Neural crest cell (in vitro differentiated cells): ENCODE measurements around the gene PTPRM. TPM values are rescaled to one million over a fixed set of nuclear protein-coding genes. Genes with fewer than 3 reads are reported as not detected.

Source experiments
- DNase-seq: peaks from one replicate; pipeline ENCODE4 v3.0.0; 2021; ENCODE audit warnings: low read depth, mixed read lengths, low spot score
- H3K27ac Mint-ChIP-seq: one replicate; pipeline ENCODE4 v1.8.0; 2021; ENCODE audit warnings: mild to moderate bottlenecking, mixed read lengths; ENCODE audit not compliant: unreplicated experiment
- H3K27me3 Mint-ChIP-seq: 2 replicates; pipeline ENCODE4 v1.8.0; 2021; ENCODE audit warnings: low read depth, mild to moderate bottlenecking, mixed read lengths
- H3K36me3 Mint-ChIP-seq: 2 replicates; pipeline ENCODE4 v1.8.0; 2021; ENCODE audit warnings: low read depth, mild to moderate bottlenecking, mixed read lengths
- H3K4me1 Mint-ChIP-seq: 2 replicates; pipeline ENCODE4 v1.8.0; 2021; ENCODE audit warnings: mixed read lengths
- H3K4me3 Mint-ChIP-seq: one replicate; pipeline ENCODE4 v1.8.0; 2021; ENCODE audit warnings: mild to moderate bottlenecking, mixed read lengths
- H3K9me3 Mint-ChIP-seq: 2 replicates; pipeline ENCODE4 v1.8.0; 2021; ENCODE audit warnings: mixed read lengths
- CTCF ChIP-seq: fragments of 200-600 bp; sonication (generic); conservative IDR thresholded peaks from 2 replicates; pipeline ENCODE4 v1.5.0; 2021; ENCODE audit warnings: antibody characterized with exemption, mild to moderate bottlenecking
- total RNA-seq: library from RNA; stranded (reverse); gene quantifications from 2 replicates; pipeline ENCODE4 v1.2.1, GENCODE V29; 2021

Gene PTPRM
- total RNA-seq, 1 donor from 2014 or later: 7.7 TPM

- Mint-ChIP-seq H3K27ac (no peak overlapping the region), H3K4me3 (no peak overlapping the region), H3K4me1 (no peaks in the 10 kb centered on the region), H3K36me3 (no peaks in the 10 kb centered on the region), H3K9me3 (no peaks in the 10 kb centered on the region), H3K27me3 (no peaks in the 10 kb centered on the region)
- DNase-seq: no peak
- no peak for TF ChIP-seq CTCF
Measured at GRCh38 chr18:8279346-8279745, 712.2 kb downstream of the PTPRM start.

GRCh38 chr18:8279781-8280330 is 712.7 kb downstream of the PTPRM start:
- TF ChIP-seq CTCF: no peak
- H3K27me3 Mint-ChIP-seq: no peaks in the 10 kb centered on the region
- no peaks in the 10 kb centered on the region for H3K36me3 Mint-ChIP-seq
- H3K4me1 Mint-ChIP-seq: no peaks in the 10 kb centered on the region
- H3K27ac Mint-ChIP-seq: no peak overlapping the region
- no peaks in the 10 kb centered on the region for H3K9me3 Mint-ChIP-seq
- no peak for DNase-seq
- no peak overlapping the region for H3K4me3 Mint-ChIP-seq

GRCh38 chr18:8283891-8284585 is 716.9 kb downstream of the PTPRM start:
- H3K36me3 Mint-ChIP-seq: no peaks in the 10 kb centered on the region
- no peaks in the 10 kb centered on the region for H3K9me3 Mint-ChIP-seq
- H3K27ac Mint-ChIP-seq: no peak overlapping the region
- H3K27me3 Mint-ChIP-seq: no peaks in the 10 kb centered on the region
- H3K4me1 Mint-ChIP-seq: peaks cover 6% of the 10 kb centered on the region
- TF ChIP-seq CTCF: no peak
- no peak overlapping the region for H3K4me3 Mint-ChIP-seq
- no peak for DNase-seq

GRCh38 chr18:8286303-8286702 is 719.2 kb downstream of the PTPRM start:
- H3K27ac Mint-ChIP-seq: no peak overlapping the region
- DNase-seq: no peak
- no peak overlapping the region for H3K4me3 Mint-ChIP-seq
- H3K9me3 Mint-ChIP-seq: no peaks in the 10 kb centered on the region
- no peaks in the 10 kb centered on the region for H3K27me3 Mint-ChIP-seq
- peaks cover 10% of the 10 kb centered on the region for H3K4me1 Mint-ChIP-seq
- no peak for TF ChIP-seq CTCF
- H3K36me3 Mint-ChIP-seq: no peaks in the 10 kb centered on the region

GRCh38 chr18:8287196-8287885 is 720.2 kb downstream of the PTPRM start:
- no peak for TF ChIP-seq CTCF
- no peak for DNase-seq

More at GRCh38 chr18:8287196-8287885, 720.2 kb downstream of the PTPRM start:
- H3K9me3 Mint-ChIP-seq: no peaks in the 10 kb centered on the region
- peaks cover 14% of the 10 kb centered on the region for H3K4me1 Mint-ChIP-seq
- no peak overlapping the region for H3K27ac Mint-ChIP-seq
- H3K27me3 Mint-ChIP-seq: no peaks in the 10 kb centered on the region
- H3K36me3 Mint-ChIP-seq: no peaks in the 10 kb centered on the region
- H3K4me3 Mint-ChIP-seq: no peak overlapping the region
